T-helper 9 cell (primary cell): Measurements from ENCODE around the gene COL26A1.

Experiments used
- DNase-seq: peaks from one replicate; pipeline ENCODE4 v3.0.0-alpha.2; 2020

COL26A1 gene

GRCh38 chr7:101582971-101583370, 220.3 kb downstream of the COL26A1 start:
- no peak for DNase-seq

GRCh38 chr7:101586078-101586905, 223.6 kb downstream of the COL26A1 start:
- DNase-seq, result no peak

GRCh38 chr7:101586906-101587677, 224.4 kb downstream of the COL26A1 start:
- no peak for DNase-seq

- DNase-seq, result no peak
Measured at GRCh38 chr7:101588131-101588935, 225.7 kb downstream of the COL26A1 start.

DNA sequence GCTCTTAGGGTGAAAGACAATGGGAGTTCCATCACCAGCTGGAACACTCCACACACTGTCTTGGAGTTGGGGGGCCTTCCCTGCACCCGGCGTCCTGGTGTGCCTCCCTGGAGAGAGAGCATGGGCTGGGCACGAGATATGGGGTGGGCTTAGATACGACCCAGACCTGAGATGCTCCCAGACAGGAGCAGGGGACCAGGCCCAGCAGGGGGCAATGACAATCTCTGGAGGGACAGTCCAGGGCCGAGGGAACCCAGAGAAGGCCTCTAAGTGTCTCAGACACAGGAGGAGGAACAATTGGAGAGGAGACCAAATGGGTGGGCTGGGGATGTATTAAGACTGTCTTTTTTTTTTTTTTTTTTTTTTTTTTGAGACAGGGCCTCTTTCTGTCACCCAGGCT, 226.4 kb downstream of the COL26A1 start:
- DNase-seq, result no peak

DNA sequence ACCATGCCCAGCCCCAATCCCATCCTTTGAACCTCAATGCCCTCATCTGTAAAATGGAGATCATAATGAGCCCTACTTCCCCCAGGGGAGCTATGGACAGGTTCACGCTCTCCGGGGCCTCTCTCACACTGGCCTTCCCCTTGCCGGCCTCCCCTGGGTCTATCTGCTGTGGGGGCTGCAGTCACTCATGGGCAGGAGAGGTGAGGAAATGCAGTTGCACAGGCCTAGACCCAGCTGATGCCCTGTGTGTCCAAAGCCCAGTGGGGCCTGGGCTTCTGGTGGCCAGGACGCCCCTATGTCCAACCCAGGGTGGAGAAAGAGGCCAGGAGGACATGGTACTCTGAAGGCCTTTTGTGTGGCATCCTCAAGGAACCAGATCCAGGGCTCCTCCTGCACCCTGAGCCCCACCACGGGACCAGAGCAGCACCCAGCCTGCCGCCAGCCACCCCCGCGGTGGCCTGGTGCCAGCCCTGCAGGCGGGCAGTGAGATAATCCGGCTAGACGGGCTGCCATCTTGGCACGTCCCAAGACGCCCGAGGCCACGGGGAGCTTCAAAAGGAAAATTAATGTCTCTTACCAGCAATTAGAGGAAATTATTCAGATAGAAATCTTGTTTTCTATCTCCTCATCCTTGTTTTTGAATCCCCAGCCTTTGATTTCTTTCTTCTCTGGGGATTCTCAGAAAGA, 227.4 kb downstream of the COL26A1 start:
- DNase-seq, result no peak

- no peak for DNase-seq
Measured at GRCh38 chr7:101590663-101591435, 228.2 kb downstream of the COL26A1 start.

DNA sequence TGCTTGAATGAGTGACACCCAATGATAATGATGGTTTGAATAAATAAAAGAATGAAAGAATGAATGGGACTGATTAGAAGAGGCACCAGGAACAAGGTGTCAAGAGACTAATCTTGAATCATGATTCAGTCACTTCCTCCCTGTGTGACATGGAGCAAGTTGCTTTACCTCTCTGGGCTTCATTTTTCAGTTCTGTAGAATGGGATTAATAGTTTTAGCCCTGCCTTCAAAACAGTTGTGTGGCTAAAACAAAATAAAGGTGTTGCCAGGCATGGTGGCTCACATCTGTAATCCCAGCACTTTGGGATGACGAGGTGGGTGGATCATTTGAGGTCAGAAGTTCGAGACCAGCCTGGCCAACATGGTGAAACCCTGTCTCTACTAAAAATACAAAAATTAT, 228.8 kb downstream of the COL26A1 start:
- DNase-seq, result no peak

- no peak for DNase-seq
Measured at GRCh38 chr7:101593556-101593955, 230.9 kb downstream of the COL26A1 start.

- DNase-seq, result no peak
Measured at GRCh38 chr7:101594790-101595189, 232.1 kb downstream of the COL26A1 start.

GRCh38 chr7:101595246-101595645, 232.6 kb downstream of the COL26A1 start:
- no peak for DNase-seq

DNA sequence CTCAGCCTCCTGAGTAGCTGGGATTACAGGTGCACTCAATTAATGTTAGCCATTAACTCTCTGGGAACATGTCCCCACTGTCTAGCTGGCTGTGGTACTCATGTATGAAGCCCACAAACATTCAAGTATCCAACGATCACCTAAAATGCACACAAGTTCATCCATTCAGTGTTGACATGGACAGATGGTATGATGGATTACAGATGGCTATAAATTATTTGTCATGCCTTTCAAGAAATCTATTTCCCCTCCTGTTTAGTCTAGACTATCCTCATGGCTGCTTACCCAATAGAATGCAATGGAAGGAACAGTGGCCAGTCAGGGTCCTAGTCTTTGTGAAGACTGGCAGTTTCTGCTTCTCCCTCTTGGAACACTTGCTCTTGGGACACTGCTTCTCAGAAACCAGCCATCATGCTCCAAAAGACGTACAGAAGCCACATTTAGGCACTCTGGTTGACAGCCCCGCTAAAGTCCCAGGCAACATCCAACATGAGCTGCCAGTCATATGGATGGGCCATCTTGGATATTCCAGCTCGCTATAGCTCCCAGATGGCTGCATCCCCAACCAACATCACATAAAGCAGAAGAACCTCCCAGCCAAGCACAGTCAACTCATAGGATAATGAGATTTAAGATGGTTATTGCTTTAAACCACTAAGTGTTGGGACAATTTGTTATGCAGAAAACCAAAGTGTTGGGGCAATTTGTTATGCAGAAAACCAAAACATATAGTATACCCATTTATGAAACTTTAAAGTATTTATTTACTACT, 233.3 kb downstream of the COL26A1 start:
- no peak for DNase-seq

- DNase-seq, result no peak
Measured at GRCh38 chr7:101596898-101597297, 234.2 kb downstream of the COL26A1 start.

- no peak for DNase-seq
Measured at GRCh38 chr7:101597941-101598340, 235.3 kb downstream of the COL26A1 start.

- no peak for DNase-seq
Measured at GRCh38 chr7:101598422-101598985, 235.8 kb downstream of the COL26A1 start.

GRCh38 chr7:101598986-101599771, 236.5 kb downstream of the COL26A1 start:
- DNase-seq, result no peak

GRCh38 chr7:101599787-101600186, 237.1 kb downstream of the COL26A1 start:
- no peak for DNase-seq

DNA sequence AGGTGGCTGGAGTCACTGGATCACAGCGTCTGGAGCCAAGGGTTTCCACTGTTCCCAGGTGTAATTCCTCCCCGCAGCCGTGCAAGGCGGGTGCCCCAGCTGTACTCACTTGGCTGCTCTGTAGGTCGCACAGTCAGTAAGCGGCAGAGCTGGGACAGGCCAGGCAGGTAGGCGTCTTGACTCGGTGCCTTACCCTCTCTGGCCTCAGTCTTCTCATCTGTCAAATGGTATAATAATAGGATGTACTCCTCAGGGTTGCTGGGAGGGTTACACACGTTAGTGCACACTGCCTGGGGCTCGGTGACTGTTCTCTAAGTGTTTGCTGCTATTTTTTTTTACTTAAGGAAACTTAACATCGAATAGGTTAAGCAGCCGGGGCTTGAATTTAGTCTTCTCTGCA, 239.4 kb downstream of the COL26A1 start:
- DNase-seq, result no peak

DNA sequence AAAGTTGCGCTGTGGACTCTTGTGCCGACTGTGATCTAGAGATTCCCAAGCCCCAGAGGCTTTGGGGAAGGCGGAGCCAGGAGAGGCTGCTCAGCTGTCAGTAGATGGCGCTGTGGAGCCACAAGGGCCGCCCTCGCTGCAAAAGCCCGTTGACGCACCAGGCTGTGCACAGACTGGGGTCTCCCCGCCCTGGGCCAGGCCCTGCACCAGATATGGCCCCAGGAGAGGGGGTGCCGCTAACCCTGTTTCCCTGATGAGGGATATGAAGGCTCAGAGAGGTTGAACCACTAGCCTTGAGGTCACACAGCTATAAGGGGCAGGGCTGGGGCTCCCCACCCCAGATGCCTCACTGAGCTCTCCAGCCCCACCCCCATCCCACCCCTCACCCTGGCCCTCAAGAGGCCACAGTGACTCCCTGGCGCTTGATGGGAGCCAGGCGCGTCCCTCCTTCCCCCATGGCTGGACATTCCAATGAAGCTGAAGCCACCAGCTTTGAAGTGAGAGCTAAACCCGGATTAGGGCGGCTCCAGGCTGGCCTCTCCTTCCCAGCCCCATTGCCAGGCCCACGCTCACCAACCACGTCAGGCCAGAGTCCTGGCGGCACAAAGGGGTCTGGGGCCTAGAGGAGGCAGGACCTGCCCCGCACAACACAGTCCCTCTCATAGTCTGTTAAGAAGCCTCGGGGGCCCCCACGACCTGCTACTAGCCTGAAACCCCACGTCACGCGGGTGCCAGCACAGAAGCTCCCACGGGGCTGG, 240.0 kb downstream of the COL26A1 start:
- DNase-seq, result peak; percentile 66
